COR-L47 (cell line): ENCODE measurements around the gene SPRY1.

Source experiments
- DNase-seq: peaks from one replicate; lab custom pipeline; 2025; lab: John Stamatoyannopoulos, UW

The SPRY1 gene

GRCh38 chr4:123443401-123444289 is 47.0 kb downstream of the SPRY1 start:
- DNase-seq = no peak

GRCh38 chr4:123444290-123444731 is 47.7 kb downstream of the SPRY1 start:
- no peak for DNase-seq

- peak; percentile 54 for DNase-seq
These were observed 50.4 kb downstream of the SPRY1 start for GRCh38 chr4:123446865-123447474.

- no peak for DNase-seq
These were observed 52.8 kb downstream of the SPRY1 start for GRCh38 chr4:123449362-123449761.

- no peak for DNase-seq
These were observed 53.2 kb downstream of the SPRY1 start for GRCh38 chr4:123449780-123450179.

- no peak for DNase-seq
These were observed 53.8 kb downstream of the SPRY1 start for GRCh38 chr4:123450393-123450792.

GRCh38 chr4:123452616-123453015 is 56.0 kb downstream of the SPRY1 start:
- DNase-seq = peak; percentile 48

- DNase-seq = no peak
These were observed 56.6 kb downstream of the SPRY1 start for GRCh38 chr4:123453061-123453680.
